GM18505 (cell line): Measurements from ENCODE around the gene TLE3.

Experiments used
- ATAC-seq: cut with Tn5 transposase; IDR thresholded peaks from one replicate; pipeline ENCODE4 v1.9.1; 2021; ENCODE audit not compliant: unreplicated experiment
- POLR2A ChIP-seq: IDR thresholded peaks from 4 replicates; pipeline ENCODE4 v1.6.1; 2011; ENCODE audit warnings: borderline replicate concordance; ENCODE audit not compliant: insufficient read depth, insufficient read length; ENCODE audit errors: extremely low read depth

TLE3 gene

GRCh38 chr15:70043590-70043989, 54.1 kb downstream of the TLE3 start:
- TF ChIP-seq POLR2A, result no peak
- ATAC-seq, result no peak

DNA sequence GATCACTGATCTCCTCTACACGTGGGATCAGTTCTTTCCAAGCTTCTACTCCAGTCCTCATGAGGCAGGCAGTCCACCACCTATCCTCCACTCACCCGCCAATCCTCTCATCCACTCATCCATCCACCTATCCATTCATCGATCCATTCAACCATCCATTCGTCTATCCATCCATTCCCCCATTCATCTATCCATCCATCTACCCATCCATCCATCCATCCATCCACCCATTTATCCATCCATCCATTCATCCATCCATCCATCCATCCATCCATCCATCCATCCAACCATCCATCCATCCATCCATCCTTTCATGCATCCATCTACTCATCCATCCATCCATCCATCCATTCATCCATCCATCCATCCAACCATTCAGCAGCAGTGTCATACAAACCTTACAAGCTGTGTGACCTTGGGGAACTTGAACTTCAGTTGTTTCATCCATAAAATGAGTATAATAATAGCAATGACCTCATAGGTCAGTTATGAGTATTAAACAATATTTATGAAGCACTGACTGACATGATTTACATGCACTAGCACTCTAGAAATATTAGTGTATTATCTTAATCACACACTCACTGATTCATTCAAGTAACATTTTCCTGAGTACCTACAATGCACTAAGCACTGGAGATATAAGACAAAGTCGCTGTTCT, 55.0 kb downstream of the TLE3 start:
- no peak for ATAC-seq
- no peak for TF ChIP-seq POLR2A

DNA sequence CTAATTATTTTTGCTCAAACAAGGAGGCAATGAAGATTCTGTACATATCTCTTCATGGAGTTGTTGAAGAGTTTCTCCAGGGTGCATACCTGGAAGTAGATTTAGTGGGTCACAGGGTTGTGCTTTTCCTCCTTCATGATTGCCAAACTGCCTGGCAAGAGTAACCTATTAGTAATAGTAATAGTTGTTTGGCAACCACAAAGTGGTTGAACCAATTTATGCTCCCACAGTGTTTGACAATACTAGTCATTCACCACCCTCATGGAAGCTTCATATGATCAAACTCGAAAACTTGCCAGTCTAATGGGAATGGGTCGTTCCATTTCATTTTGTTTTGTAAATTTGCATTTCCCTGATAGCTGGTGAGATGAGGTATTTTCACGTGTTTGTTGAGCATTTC, 57.8 kb downstream of the TLE3 start:
- ATAC-seq, result no peak
- TF ChIP-seq POLR2A, result no peak

DNA sequence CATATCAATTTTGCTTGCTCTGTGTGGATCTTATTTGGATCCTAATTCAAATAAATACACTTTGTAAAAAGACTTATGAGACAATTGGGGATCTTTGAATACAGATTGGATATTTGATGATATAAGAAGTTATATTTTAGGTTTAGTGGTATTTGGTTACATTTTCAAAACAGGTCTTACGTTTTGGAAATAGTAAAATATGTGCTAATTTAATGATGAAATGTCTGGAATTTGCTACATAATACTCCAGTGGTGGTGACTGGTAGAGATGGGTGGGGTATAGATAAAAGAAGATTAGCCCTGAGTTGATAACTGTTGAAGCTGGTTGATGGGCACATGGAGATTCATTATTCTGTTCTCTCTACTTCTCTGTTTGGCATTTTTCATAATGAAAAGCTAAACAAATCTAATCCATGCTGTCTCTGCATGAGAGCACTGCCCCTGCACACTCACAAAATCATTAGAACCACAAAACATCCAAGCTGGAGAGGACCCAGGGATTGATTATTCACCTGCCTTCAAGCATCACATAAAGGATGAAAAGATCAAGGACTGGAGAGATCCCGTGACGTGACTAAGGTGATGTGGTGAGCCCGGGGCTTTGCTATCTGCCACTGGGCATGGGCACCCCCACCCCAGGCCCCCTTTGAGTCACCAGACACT, 58.9 kb downstream of the TLE3 start:
- no peak for ATAC-seq
- no peak for TF ChIP-seq POLR2A

DNA sequence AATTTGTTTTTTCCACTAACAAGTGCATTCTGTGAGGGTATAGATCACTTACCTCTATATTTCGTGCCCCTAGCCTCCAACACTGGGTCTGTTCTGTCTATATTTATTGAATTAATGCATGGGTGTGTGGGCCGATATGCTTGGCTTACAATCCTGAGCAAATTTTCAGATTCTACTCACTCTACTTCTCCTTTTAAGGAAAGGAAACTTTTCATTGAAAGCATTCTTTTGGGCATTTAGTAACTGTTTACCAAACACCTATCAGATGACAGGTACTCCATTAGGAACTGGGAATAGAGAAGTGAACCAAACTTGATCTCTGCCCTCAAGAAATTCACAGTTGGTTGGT, 60.5 kb downstream of the TLE3 start:
- no peak for ATAC-seq
- no peak for TF ChIP-seq POLR2A

DNA sequence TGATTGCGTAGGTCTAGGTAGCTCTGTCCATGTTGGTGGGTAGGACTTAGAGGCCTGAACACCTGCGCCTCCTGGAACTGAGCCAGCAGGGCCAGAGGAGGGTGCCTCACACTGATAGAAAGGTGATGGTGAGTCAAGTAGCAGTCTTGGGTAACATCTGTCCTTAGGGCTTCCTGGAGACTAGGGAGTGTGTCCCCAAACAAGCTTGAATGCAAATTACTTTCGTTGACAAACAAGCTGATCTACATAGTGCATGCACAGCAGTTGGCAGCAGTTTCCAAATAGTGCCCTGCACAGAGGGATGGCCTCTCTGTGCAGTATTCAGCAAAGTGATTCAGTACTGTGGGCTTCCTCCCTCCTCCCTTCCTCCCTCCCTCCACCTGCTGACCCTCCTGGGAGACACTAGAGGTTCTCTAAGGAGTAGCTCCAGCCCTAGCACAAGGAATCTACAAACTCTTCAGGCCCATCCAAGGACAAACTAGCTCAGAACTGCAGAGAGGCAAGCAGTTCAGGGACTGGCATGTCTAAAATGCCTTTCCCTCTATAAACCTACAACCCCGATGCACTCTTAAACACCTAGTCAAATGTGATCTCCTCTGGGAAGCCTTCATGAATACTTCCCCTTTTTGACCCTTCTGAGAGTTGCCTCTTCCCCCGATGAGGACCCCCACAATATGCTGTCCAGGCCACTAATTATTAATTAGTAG, 61.0 kb downstream of the TLE3 start:
- TF ChIP-seq POLR2A, result peak; percentile 61
- ATAC-seq, result peak; percentile 62

GRCh38 chr15:70035719-70036077, 62.0 kb downstream of the TLE3 start:
- peak; percentile 38 for ATAC-seq
- peak; percentile 58 for TF ChIP-seq POLR2A

DNA sequence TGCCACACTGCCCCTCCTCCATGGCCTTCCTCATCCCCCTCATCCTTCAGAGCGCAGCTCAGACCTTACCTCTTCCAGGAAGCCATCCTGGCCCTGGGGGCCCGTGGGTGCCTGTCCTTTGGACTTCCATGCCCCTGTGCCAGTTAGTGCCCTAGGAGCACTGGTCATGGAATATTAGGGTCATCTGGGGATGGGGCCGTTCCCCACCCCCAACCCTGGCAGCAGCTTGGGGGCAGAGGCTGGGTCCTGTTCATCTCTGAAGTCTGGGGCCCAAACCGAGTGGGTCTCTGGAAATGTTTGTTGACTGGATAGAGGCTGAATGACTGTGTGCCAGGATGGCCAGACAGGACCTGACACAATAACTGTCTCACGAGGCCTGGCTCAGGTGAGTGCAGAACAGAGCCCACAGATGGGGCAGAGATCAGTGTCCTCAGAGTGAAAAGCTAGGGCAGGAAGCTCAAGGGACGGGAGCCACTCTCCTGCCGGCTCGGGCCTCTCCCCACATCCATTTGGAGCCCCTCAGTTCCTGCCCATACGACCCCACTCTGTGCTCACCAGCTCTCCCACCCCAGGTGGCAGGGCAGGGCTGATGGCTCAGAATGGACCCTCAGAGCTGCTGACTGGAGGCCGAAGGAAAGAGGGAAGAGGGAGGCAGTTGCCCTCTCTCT, 62.5 kb downstream of the TLE3 start:
- no peak for TF ChIP-seq POLR2A
- ATAC-seq, result no peak

GRCh38 chr15:70034596-70034995, 63.1 kb downstream of the TLE3 start:
- no peak for ATAC-seq
- no peak for TF ChIP-seq POLR2A

DNA sequence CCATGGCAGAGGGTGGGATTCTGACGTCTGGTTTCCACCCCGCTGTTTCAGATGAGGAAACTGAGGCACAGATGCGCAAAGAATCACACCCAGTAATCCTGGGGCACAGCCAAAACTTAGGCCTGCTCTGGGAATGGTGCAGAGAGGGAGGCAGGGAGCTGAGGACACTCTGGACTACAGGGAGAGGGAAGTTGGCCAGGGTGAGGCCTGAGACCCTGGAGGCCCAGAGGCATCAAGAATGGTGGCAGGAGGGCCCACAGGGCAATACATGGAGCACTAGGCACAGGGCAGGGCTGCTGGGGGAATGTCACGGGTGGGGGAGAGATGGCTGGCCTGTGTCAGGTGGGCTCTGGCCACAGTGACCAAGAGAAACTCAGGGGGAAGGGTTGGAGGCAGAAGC, 63.6 kb downstream of the TLE3 start:
- no peak for ATAC-seq
- TF ChIP-seq POLR2A, result no peak

GRCh38 chr15:70033529-70034140, 64.1 kb downstream of the TLE3 start:
- no peak for ATAC-seq
- TF ChIP-seq POLR2A, result no peak

DNA sequence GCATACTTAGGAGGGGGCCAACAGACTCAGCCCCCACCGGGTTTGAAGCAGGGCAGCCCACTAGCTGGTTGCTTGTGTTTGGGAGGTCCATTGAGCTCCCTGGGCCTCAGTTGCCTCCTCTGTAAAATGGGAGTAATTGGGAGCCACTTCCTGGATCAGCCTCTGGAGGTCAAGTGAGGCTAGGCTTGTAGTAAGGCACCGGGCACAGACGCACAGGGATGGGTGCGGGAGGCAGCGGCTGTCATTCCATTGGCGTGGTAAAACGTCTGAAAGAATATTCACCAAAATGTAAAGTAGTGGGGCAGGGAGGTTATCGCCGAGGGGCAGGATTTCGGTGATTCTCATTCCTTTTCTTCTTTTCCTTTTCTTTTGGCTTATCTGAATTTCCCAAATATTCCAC, 64.6 kb downstream of the TLE3 start:
- TF ChIP-seq POLR2A, result no peak
- ATAC-seq, result no peak

GRCh38 chr15:70032509-70032908, 65.2 kb downstream of the TLE3 start:
- no peak for TF ChIP-seq POLR2A
- no peak for ATAC-seq
